Pancreas (tissue), 10 donors: ENCODE results near the gene HOXD13. TPM values are rescaled to one million over a fixed set of nuclear protein-coding genes. Genes with fewer than 3 reads are reported as not detected.

Source experiments
- ATAC-seq, 4 donors: fragments of 200-7000 bp; cut with Tn5 transposase; one replicate each; pipeline versions ENCODE4 v1.8.0 to v1.9.1; 2020; ENCODE audit warnings: mild to moderate bottlenecking in 4 of 4, moderate library complexity in 4 of 4
- DNase-seq, 6 donors: peaks; one replicate each; pipeline ENCODE4 v3.0.0-alpha.2; 2020
- FAIRE-seq: peaks from 2 replicates; lab custom pipeline; 2012; peaks lifted over from hg19 to GRCh38; lab: Jason Lieb, UNC
- H3K27ac ChIP-seq, 4 donors: fragments of 200-600 bp; sonication (generic); 1 replicate in 3 of 4; 2 replicates in 1 of 4; pipeline versions ENCODE4 v1.5.0 to v1.8.0; 2020
- H3K27me3 ChIP-seq, 4 donors: fragments of 200-600 bp; one replicate each; pipeline ENCODE4 v1.8.0; 2021
- H3K36me3 ChIP-seq, 3 donors: fragments of 200-600 bp; sonication (generic) in 1 of 3; one replicate each; pipeline versions ENCODE4 v1.5.0 to v1.8.0; 2020 to 2021
- H3K4me1 ChIP-seq, 3 donors: fragments of 200-600 bp; one replicate each; pipeline ENCODE4 v1.8.0; 2021
- H3K4me3 ChIP-seq, 4 donors: fragments of 200-600 bp; sonication (generic) in 2 of 4; one replicate each; pipeline versions ENCODE4 v1.5.0 to v1.8.0; 2020 to 2021
- H3K9me3 ChIP-seq, 4 donors: fragments of 200-600 bp; one replicate each; pipeline ENCODE4 v1.8.0; 2021
- WGBS, 2 donors: extraction: QIAGEN DNeasy Blood & Tissue Kit; methylation state at CpG; one replicate each; pipeline ENCODE4 v1.1.7; 2013; 5-methylcytosine and 5-hydroxymethylcytosine counted together
- intact Hi-C, 3 donors: fragments of 100-400 bp; cut with DNase I; formaldehyde crosslinking; loops; one replicate each; pipeline versions ENCODE4 v1.11.1 to v1.14.2; 2022
- polyA plus RNA-seq, 2 donors: library from polyadenylated mRNA; stranded (reverse); fragments of 200-250 nt; gene quantifications; one replicate each; pipeline ENCODE4 v1.2.3, GENCODE V29; 2013
- total RNA-seq, 6 donors: library from RNA; stranded (reverse); fragmentation: NEBNext Ultra II Directional in 4 of 6; extraction: Animal tissue kit (Norgen Biotek cat#: 25700) in 4 of 6; gene quantifications; one replicate each; pipeline versions ENCODE4 v1.2.1 to v1.2.4, GENCODE V29; 2021 to 2023
- TF ChIP-seq, protein P1 (sequence below), 4 donors: fragments of 200-600 bp; sonication (generic) in 3 of 4; IDR thresholded peaks; one replicate each; pipeline versions ENCODE4 v1.5.0 to v1.8.0; 2021; ENCODE audit warnings: antibody characterized with exemption in 4 of 4
- donor health status: healthy with polysubstance abuse.
- donor health status: DM: no; HTN: no; CAD: no; lungs with moderate emphysema.
- donor health status: DM: no; HTN: no; CAD: no.
- donor health status: control.
- donor health status: control.
- donor health status: Bipolar disorder and iron deficiency.
- donor health status: DM: yes; HTN: yes; CAD: no.
- donor health status: DM: no; HTN: no; CAD: no.
- donor health status: DM: no; HTN: no; CAD: no.
- donor health status: DM: yes; HTN: yes; CAD: no.

Gene HOXD13
- total and polyA plus RNA-seq, 8 donors = not detected

GRCh38 chr2:176085861-176086771 lies 6.4 kb upstream of the HOXD13 start:
- 3% methylated on average over 46 of the region's 46 CpGs for WGBS, 2 donors
- Histone ChIP-seq H3K9me3 (no peaks in the 10 kb centered on the region), H3K4me3 (no peak overlapping the region), H3K27ac (no peak overlapping the region), H3K27me3 (peaks cover 7 to 99% (median 34%) of the 10 kb centered on the region in 4 donors), H3K36me3 (no peaks in the 10 kb centered on the region), H3K4me1 (peaks cover 0 to 6% (median 0%) of the 10 kb centered on the region in 3 donors)
- DNase-seq (peak in 2 of 6 donors; percentile 62 to 67), ATAC-seq (peak in 2 of 4 donors; percentile 29 to 32), FAIRE-seq (no peak)
- TF ChIP-seq, protein P1, sequence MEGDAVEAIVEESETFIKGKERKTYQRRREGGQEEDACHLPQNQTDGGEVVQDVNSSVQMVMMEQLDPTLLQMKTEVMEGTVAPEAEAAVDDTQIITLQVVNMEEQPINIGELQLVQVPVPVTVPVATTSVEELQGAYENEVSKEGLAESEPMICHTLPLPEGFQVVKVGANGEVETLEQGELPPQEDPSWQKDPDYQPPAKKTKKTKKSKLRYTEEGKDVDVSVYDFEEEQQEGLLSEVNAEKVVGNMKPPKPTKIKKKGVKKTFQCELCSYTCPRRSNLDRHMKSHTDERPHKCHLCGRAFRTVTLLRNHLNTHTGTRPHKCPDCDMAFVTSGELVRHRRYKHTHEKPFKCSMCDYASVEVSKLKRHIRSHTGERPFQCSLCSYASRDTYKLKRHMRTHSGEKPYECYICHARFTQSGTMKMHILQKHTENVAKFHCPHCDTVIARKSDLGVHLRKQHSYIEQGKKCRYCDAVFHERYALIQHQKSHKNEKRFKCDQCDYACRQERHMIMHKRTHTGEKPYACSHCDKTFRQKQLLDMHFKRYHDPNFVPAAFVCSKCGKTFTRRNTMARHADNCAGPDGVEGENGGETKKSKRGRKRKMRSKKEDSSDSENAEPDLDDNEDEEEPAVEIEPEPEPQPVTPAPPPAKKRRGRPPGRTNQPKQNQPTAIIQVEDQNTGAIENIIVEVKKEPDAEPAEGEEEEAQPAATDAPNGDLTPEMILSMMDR (IDR thresholded peaks at IDR 0.05) = peak in 1 of 4 donors; percentile 9
- intact Hi-C loops = loop anchor here in 1 of 3 donors (5.0 kb wide), 1 partner anchor 389 kb away; no protein-coding TSS in a partner anchor

DNA sequence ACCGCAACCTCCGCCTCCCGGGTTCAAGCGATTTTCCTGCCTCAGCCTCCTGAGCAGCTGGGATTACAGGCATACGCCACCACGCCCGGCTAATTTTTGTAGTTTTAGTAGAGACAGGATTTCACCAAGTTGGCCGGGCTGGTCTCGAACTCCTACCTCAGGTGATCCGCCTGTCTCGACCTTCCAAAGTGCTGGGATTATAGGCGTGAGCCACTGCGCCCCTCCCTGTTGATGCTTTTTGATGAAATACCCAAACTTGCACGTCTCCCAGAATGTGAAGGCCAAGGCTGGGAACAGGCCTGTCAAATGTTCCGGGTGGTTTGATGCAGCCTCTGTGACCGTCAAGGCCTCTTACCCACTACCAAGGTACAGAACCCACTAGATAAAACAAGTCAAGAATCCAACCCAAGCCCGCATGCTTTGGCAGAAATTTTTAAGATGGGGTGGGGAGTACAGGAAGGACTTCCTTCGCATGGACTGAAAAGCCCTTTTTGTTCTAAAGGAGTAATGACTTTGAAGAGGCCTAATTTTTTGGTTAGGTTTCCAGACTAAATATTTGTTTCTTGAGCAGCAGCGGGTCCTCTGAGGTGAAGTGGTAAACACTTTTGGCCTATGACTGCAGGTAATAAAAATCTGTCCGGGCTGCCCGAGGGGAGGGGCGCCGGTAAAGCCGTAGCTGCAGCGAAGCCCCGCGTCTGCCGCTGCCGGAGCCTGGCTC lies 5.0 kb upstream of the HOXD13 start:
- Histone ChIP-seq H3K27me3 (peaks cover 5 to 98% (median 28%) of the 10 kb centered on the region in 4 donors), H3K27ac (no peak overlapping the region), H3K4me3 (peak overlapping the region in 2 of 4 donors; percentile 26 to 45), H3K36me3 (no peaks in the 10 kb centered on the region), H3K9me3 (no peaks in the 10 kb centered on the region), H3K4me1 (peaks cover 0 to 6% (median 0%) of the 10 kb centered on the region in 3 donors)
- ATAC-seq (no peak), DNase-seq (no peak), FAIRE-seq (no peak)
- intact Hi-C loops = loop anchor here in 1 of 3 donors (5.0 kb wide), 1 partner anchor 390 kb away; no protein-coding TSS in a partner anchor
- 21 to 22% methylated on average over 29 of the region's 29 CpGs for WGBS, 2 donors
- TF ChIP-seq, protein P1 (IDR thresholded peaks at IDR 0.05) = no peak

DNA sequence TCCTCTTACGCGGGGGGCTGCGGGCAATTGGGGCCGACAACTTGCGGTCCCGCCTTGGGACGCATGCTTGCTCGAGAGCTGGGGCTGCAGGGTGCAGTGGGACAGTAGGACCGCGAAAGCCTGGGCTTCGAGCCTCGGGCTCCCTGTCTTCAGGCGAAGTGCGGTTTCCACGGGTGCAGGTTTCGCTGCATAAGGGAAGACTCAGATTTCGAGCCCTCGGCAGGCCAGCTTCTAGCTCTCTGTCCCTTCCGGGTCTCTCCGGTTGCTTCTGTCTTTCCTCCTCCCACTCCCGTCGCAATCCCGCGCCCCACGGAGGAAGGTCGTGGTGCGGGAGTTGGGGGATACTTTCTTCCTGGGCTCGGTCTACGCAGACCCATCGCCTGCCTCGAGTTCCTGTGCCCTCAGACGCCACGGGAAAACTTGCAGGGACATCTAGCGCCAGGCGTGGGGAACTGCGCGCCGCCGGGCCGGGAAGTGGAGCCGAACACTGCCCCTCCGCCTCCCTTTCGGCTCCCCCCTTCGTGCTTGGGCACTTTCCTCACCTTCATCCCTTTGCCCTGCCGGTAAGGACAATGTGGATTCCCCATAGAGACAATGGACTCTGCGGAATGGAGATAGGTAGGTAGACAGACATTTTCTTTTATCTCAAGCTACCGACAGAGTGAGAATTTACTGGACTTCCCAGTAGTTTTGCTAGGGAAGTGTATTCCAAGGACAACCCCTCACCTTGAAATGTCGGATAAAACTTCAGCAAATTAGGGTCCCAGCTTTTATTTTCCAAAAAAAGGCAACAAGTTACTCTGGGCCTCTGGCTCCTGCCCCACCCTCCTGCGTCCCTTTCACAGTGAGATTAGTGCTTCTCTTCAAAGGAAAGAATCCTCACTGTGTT lies 4.2 kb upstream of the HOXD13 start:
- intact Hi-C loops = loop anchor here in 1 of 3 donors (5.0 kb wide), 1 partner anchor 391 kb away; no protein-coding TSS in a partner anchor
- Histone ChIP-seq H3K27me3 (peaks cover 5 to 94% (median 25%) of the 10 kb centered on the region in 4 donors), H3K4me1 (peaks cover 0 to 10% (median 0%) of the 10 kb centered on the region in 3 donors), H3K4me3 (peak overlapping the region in 3 of 4 donors; percentile 26 to 45 (median 26)), H3K27ac (no peak overlapping the region), H3K9me3 (no peaks in the 10 kb centered on the region), H3K36me3 (no peaks in the 10 kb centered on the region)
- FAIRE-seq (no peak), ATAC-seq (peak; percentile 78 to 94 (median 92)), DNase-seq (peak; percentile 35 to 87 (median 60))
- 4 to 5% methylated on average over 48 to 49 of the region's 49 CpGs for WGBS, 2 donors
- TF ChIP-seq, protein P1 (IDR thresholded peaks at IDR 0.05) = peak; percentile 51 to 74 (median 66)
